ENCODE data around the gene FBF1. TPM values are rescaled to one million over a fixed set of nuclear protein-coding genes. Genes with fewer than 3 reads are reported as not detected.

The FBF1 gene
- polyA plus RNA-seq, 3 donors: 6.6 to 8.3 (median 7.0) TPM

DNA sequence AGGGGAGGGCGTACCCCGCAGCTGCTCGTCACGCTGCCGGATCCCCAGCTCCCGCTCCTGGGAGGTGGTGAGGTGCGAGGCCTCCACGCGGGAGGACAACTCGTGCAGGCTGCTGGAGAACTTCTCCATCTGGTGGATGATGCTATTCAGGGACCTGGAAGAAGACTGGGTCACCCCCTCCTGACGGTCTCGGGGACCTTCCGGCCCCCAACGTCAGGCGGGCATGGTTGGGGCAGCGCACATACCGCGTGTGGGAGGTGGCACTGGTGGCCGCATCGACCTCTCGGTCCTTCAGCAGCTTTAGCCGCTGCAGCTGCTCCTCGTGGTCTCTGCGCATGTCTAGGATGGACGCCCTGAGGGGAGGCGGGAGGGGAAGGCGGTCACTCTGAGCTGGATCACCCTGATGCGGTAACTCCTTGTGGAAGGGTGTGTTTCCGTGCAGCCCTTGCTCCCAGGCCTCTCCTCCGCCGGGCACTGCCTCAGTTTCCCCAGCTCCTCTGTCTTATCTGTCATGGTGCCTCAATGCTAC is 22.9 kb downstream of the FBF1 start:
- DNase-seq (ENCODE audit: low read depth in 3 of 3, low spot score in 2 of 3): no peak

GRCh38 chr17:75917141-75917916 is 23.5 kb downstream of the FBF1 start:
- DNase-seq (ENCODE audit: low read depth in 3 of 3, low spot score in 2 of 3): no peak

GRCh38 chr17:75915268-75915667 is 25.6 kb downstream of the FBF1 start:
- DNase-seq (ENCODE audit: low read depth in 3 of 3, low spot score in 2 of 3): no peak

GRCh38 chr17:75914643-75915267 is 26.1 kb downstream of the FBF1 start:
- DNase-seq (ENCODE audit: low read depth in 3 of 3, low spot score in 2 of 3): no peak

DNA sequence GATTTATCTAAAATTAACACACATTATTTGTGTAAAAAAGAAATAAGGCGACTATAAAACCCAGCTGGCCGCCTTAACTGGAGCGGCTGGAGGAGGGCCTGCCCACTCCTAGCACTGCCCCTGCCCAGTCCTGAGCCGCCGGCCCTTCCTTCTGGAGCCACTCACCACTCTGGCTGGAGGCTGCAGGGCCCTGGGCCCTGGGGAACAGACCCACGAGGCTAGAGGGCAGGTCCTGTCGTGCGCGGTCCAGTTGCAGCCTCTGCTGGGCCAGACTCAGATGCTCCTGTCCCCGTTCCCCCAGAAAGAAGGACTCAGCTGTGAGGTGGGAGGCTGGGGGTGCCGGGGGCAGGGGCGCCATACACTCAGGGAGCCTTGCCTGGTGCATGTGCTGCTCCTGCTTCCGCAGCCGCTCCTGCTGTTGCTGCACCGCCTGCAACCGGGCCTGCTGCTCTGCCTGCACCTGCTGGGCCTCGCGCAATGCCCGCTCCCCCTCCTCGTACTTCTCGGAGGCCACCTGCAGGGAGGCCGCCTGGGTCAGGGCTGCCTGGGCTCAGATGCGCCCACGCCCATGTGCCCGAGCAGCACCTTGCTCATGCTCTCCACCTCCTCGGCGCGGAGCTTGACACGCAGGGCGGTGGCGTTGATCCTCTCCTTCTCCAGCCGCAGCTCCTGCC is 27.2 kb downstream of the FBF1 start:
- DNase-seq (ENCODE audit: low read depth in 3 of 3, low spot score in 2 of 3): no peak

GRCh38 chr17:75910699-75911098 is 30.1 kb downstream of the FBF1 start:
- DNase-seq (ENCODE audit: low read depth in 3 of 3, low spot score in 2 of 3): no peak

DNA sequence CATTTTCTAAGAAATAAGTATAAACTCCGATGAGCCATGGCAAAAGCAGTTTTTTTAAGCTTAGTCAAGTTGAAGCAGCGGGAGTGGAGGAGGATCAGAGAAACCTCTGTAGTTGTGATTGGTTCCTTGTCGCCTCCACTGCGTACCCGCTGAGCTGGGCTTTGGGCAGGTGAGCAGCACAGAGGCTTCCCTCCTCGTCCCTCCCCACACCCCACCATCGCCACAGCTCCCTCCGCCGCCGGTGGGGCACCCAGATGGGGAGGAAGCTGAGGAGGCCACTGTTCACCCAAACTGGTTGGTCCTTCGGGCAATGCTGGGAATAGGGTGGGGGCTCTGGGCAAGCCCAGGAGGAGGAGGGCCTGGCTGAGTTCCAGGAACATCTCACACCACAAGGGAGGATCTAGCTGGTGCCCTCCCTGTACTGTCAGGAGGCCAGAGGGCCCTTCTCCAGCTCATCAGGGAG is 31.0 kb downstream of the FBF1 start:
- DNase-seq (ENCODE audit: low read depth in 3 of 3, low spot score in 2 of 3): no peak

GRCh38 chr17:75909051-75909811 is 31.6 kb downstream of the FBF1 start:
- no peak for DNase-seq (ENCODE audit: low read depth in 3 of 3, low spot score in 2 of 3)

DNA sequence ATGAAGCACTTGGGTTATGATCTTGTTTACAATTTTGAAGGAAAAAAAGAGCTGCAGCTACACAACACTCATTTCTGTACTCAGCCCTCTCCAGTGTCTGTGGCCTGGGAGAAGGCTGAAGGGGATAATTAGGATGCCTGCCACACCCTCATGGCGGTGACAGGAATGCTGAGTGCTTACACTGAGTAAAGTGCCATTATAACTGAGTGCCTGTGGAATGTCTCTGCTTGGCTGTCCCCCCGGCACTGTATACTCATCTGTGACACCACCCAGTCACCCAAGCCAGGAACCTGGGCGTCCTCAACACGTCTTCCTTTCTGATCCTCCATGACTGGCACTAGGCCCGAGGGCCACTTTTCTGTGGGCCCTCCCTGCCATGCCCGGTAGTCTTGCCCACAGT is 32.6 kb downstream of the FBF1 start:
- DNase-seq (ENCODE audit: low read depth in 3 of 3, low spot score in 2 of 3): no peak

GRCh38 chr17:75906143-75906884 is 34.5 kb downstream of the FBF1 start:
- no peak for DNase-seq (ENCODE audit: low read depth in 3 of 3, low spot score in 2 of 3)

GRCh38 chr17:75904749-75905521 is 35.9 kb downstream of the FBF1 start, which contains the start of gene MRPL38:
TSS of gene MRPL38 (minus strand) at chr17:75904884. CDS start at chr17:75904875, 9 bp downstream.
- DNase-seq (ENCODE audit: low read depth in 3 of 3, low spot score in 2 of 3): peak; percentile 77 to 86 (median 81)

- no peak for DNase-seq (ENCODE audit: low read depth in 3 of 3, low spot score in 2 of 3)
These were observed 38.4 kb downstream of the FBF1 start for GRCh38 chr17:75902406-75902805.

- DNase-seq (ENCODE audit: low read depth in 3 of 3, low spot score in 2 of 3): no peak
These were observed 39.1 kb downstream of the FBF1 start for GRCh38 chr17:75901727-75902126.

DNA sequence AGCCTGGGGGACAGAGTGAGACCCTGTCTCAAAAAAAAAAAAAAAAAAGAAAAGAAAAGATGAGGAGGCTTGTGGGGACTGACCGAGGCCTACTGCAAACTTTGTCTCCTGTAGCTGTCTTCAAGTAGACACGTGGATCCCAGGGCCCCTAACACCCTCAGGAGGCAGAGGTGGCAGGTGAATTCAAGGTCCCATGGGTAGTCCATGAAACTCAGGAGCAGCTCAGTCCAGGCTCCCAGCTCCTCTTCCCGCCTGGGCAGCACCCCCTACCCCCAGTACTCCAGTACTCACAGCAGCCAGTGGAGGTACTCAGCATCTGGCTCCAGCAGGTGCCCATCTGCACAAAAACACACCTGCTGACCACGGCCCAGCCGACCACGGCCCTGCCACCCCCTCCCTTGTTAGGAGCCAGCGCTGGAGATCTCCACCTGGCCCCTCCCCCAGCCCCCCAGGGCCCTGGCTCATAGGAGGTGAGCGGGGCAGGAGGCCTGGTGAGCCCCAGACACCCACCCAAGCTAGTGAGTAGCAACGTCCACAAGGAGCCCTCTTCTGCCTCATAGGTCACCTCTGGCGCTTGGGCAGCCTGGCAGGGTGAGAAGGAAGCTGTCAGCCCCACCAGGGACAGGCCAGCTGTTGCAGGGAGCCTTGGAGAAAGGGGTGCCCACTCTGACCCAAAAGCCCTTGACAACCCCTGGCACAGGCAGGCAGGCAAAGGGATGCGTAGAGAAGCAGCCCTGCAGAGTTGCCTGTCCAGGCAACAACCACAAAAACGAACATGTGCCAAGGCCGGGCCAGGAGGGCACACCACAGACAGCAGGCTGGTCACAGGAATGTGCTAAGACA is 39.9 kb downstream of the FBF1 start:
- no peak for DNase-seq (ENCODE audit: low read depth in 3 of 3, low spot score in 2 of 3)

DNA sequence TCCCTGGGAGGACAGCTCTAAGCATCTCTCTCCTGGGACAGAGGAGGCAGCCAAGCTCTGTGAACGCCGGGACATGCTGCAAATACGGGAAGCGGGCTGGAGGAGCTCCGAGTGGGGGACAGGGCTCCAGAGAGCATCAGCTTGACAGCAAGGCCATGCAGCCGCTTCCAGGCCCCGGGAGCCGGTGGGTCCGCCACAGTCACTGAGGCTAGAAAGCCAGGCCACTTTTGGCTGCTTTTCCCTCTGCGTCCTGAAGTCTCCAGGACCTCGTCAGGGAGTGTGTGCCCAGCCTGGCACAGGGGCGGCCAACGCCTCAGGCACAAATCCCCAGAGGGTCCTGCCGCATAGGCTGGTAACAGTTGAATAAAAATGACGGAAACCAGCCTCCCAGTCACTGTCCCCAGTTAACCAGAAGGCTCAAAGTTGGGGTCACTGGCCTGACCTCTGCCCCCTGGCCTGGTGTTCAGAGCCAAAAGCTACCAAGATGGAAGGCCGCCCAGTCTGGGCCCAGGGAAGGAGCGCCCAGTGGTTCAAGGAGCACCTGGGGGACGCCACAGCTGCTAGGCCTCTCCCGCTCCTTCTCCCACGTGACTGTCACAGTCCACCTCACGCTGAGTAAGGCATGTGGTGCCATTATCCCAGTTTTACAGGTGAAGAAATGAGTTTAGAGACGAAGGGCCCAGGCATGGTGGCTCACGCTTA is 40.9 kb downstream of the FBF1 start:
- DNase-seq (ENCODE audit: low read depth in 3 of 3, low spot score in 2 of 3): no peak

- DNase-seq (ENCODE audit: low read depth in 3 of 3, low spot score in 2 of 3): no peak
These were observed 41.5 kb downstream of the FBF1 start for GRCh38 chr17:75899353-75899752.

DNA sequence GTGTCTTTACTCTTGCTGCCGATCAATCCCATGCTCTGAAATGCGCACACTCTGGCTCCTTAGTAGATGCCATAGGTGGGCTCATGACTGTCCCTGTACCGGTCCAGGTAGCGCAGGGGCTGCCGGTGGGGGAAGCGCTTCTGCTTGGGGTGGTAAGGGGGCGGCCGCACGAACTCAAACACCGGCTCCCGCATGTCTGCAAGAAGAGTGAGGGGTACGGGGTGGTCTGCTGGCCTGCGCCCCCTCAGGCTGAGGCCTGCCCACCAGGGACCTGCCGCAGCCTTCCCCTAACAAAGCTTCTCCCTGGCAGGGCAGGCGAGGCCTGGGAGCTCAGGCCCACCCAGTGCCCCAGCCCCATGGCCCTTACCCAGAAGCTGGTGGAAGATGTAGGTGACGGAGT is 42.1 kb downstream of the FBF1 start:
- no peak for DNase-seq (ENCODE audit: low read depth in 3 of 3, low spot score in 2 of 3)

DNA sequence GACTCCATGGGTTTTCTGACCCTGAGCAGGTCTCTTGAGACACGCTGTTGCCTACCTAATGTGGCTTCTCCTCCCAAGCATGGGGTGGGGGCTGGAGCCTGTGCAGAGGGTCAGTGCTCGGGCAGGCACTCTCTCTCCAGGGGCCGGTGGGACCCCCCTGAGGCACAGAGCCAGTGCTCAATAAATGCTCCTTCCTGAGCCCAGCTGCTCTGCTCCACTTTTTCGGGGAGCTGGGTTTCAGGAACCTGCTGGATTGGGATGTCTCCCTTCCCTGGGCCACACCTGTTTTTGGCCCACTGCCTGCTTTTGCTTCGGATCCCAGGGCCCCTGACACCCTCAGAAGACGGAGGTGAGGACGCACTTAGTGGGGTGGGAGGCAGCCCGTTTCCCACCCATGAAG is 42.8 kb downstream of the FBF1 start:
- DNase-seq (ENCODE audit: low read depth in 3 of 3, low spot score in 2 of 3): no peak

Data from right renal cortex interstitium (tissue), 3 donors.